Pancreas (tissue), 10 donors: ENCODE measurements around the gene PEAR1. TPM values are rescaled to one million over a fixed set of nuclear protein-coding genes. Genes with fewer than 3 reads are reported as not detected.

Experiments
- ATAC-seq, 4 donors: fragments of 200-7000 bp; cut with Tn5 transposase; one replicate each; pipeline versions ENCODE4 v1.8.0 to v1.9.1; 2020; ENCODE audit warnings: mild to moderate bottlenecking in 4 of 4, moderate library complexity in 4 of 4
- DNase-seq, 6 donors: peaks; one replicate each; pipeline ENCODE4 v3.0.0-alpha.2; 2020
- FAIRE-seq: peaks from 2 replicates; lab custom pipeline; 2012; peaks lifted over from hg19 to GRCh38; lab: Jason Lieb, UNC
- H3K27ac ChIP-seq, 4 donors: fragments of 200-600 bp; sonication (generic); 1 replicate in 3 of 4; 2 replicates in 1 of 4; pipeline versions ENCODE4 v1.5.0 to v1.8.0; 2020
- H3K27me3 ChIP-seq, 4 donors: fragments of 200-600 bp; one replicate each; pipeline ENCODE4 v1.8.0; 2021
- H3K36me3 ChIP-seq, 3 donors: fragments of 200-600 bp; sonication (generic) in 1 of 3; one replicate each; pipeline versions ENCODE4 v1.5.0 to v1.8.0; 2020 to 2021
- H3K4me1 ChIP-seq, 3 donors: fragments of 200-600 bp; one replicate each; pipeline ENCODE4 v1.8.0; 2021
- H3K4me3 ChIP-seq, 4 donors: fragments of 200-600 bp; sonication (generic) in 2 of 4; one replicate each; pipeline versions ENCODE4 v1.5.0 to v1.8.0; 2020 to 2021
- H3K9me3 ChIP-seq, 4 donors: fragments of 200-600 bp; one replicate each; pipeline ENCODE4 v1.8.0; 2021
- CTCF ChIP-seq, 4 donors: fragments of 200-600 bp; sonication (generic) in 3 of 4; IDR thresholded peaks; one replicate each; pipeline versions ENCODE4 v1.5.0 to v1.8.0; 2021; ENCODE audit warnings: antibody characterized with exemption in 4 of 4
- WGBS, 2 donors: extraction: QIAGEN DNeasy Blood & Tissue Kit; methylation state at CpG; one replicate each; pipeline ENCODE4 v1.1.7; 2013; 5-methylcytosine and 5-hydroxymethylcytosine counted together
- intact Hi-C, 3 donors: fragments of 100-400 bp; cut with DNase I; formaldehyde crosslinking; loops; one replicate each; pipeline versions ENCODE4 v1.11.1 to v1.14.2; 2022
- polyA plus RNA-seq, 2 donors: library from polyadenylated mRNA; stranded (reverse); fragments of 200-250 nt; gene quantifications; one replicate each; pipeline ENCODE4 v1.2.3, GENCODE V29; 2013
- total RNA-seq, 6 donors: library from RNA; stranded (reverse); fragmentation: NEBNext Ultra II Directional in 4 of 6; extraction: Animal tissue kit (Norgen Biotek cat#: 25700) in 4 of 6; gene quantifications; one replicate each; pipeline versions ENCODE4 v1.2.1 to v1.2.4, GENCODE V29; 2021 to 2023
- donor health status: healthy with polysubstance abuse.
- donor health status: DM: no; HTN: no; CAD: no; lungs with moderate emphysema.
- donor health status: DM: no; HTN: no; CAD: no.
- donor health status: control.
- donor health status: control.
- donor health status: Bipolar disorder and iron deficiency.
- donor health status: DM: yes; HTN: yes; CAD: no.
- donor health status: DM: no; HTN: no; CAD: no.
- donor health status: DM: no; HTN: no; CAD: no.
- donor health status: DM: yes; HTN: yes; CAD: no.

Gene PEAR1
- total and polyA plus RNA-seq, 8 donors, result 1.7 to 7.1 (median 3.4) TPM

- no peak for TF ChIP-seq CTCF (IDR thresholded peaks at IDR 0.05)
- Histone ChIP-seq H3K4me3 (no peak overlapping the region), H3K36me3 (no peaks in the 10 kb centered on the region), H3K27me3 (no peaks in the 10 kb centered on the region), H3K27ac (no peak overlapping the region), H3K4me1 (peaks cover 0 to 9% (median 8%) of the 10 kb centered on the region in 3 donors), H3K9me3 (no peaks in the 10 kb centered on the region)
- ATAC-seq (no peak), DNase-seq (peak in 1 of 6 donors; percentile 51), FAIRE-seq (no peak)
- intact Hi-C loops, result no loop called here
- 57 to 62% methylated on average over 23 of the region's 23 CpGs for WGBS, 2 donors
These were observed 44.4 kb upstream of the PEAR1 start for GRCh38 chr1:156849151-156849496.

GRCh38 chr1:156851779-156852417 is 41.6 kb upstream of the PEAR1 start:
- intact Hi-C loops, result no loop called here
- peak; percentile 90 to 93 (median 91) for ATAC-seq

GRCh38 chr1:156852418-156852874 is 41.1 kb upstream of the PEAR1 start:
- peak overlapping the region; percentile 35 to 83 (median 79) for H3K27ac ChIP-seq
- WGBS, 2 donors, result 11 to 21% methylated on average over 9 of the region's 9 CpGs
- intact Hi-C loops, result no loop called here
- FAIRE-seq, result no peak
- no peak for TF ChIP-seq CTCF (IDR thresholded peaks at IDR 0.05)
- H3K9me3 ChIP-seq, result no peaks in the 10 kb centered on the region
- no peaks in the 10 kb centered on the region for H3K27me3 ChIP-seq
- peak; percentile 88 to 94 (median 94) for ATAC-seq
- H3K4me3 ChIP-seq, result no peak overlapping the region
- peak; percentile 95 to 99 (median 98) for DNase-seq
- H3K36me3 ChIP-seq, result no peaks in the 10 kb centered on the region
- H3K4me1 ChIP-seq, result peaks cover 0 to 9% (median 8%) of the 10 kb centered on the region in 3 donors

More at GRCh38 chr1:156851779-156852417, 41.6 kb upstream of the PEAR1 start:
- peaks cover 0 to 9% (median 8%) of the 10 kb centered on the region in 3 donors for H3K4me1 ChIP-seq
- peak overlapping the region; percentile 35 to 83 (median 79) for H3K27ac ChIP-seq
- no peaks in the 10 kb centered on the region for H3K27me3 ChIP-seq
- H3K9me3 ChIP-seq, result no peaks in the 10 kb centered on the region
- WGBS, 2 donors, result 29 to 38% methylated on average over 17 of the region's 17 CpGs
- no peaks in the 10 kb centered on the region for H3K36me3 ChIP-seq
- no peak for FAIRE-seq
- H3K4me3 ChIP-seq, result no peak overlapping the region
- DNase-seq, result peak; percentile 82 to 97 (median 90)
- TF ChIP-seq CTCF (IDR thresholded peaks at IDR 0.05), result no peak

- Histone ChIP-seq H3K27me3 (no peaks in the 10 kb centered on the region), H3K36me3 (no peaks in the 10 kb centered on the region), H3K4me1 (peaks cover 1 to 10% (median 8%) of the 10 kb centered on the region in 3 donors), H3K9me3 (no peaks in the 10 kb centered on the region), H3K4me3 (no peak overlapping the region), H3K27ac (no peak overlapping the region)
- TF ChIP-seq CTCF (IDR thresholded peaks at IDR 0.05), result no peak
- intact Hi-C loops, result no loop called here
- FAIRE-seq (no peak), ATAC-seq (no peak), DNase-seq (no peak)
- 95 to 98% methylated on average over 19 of the region's 19 CpGs for WGBS, 2 donors
These were observed 39.8 kb upstream of the PEAR1 start for GRCh38 chr1:156853761-156854160.

GRCh38 chr1:156854634-156855033 is 38.9 kb upstream of the PEAR1 start:
- Histone ChIP-seq H3K9me3 (no peaks in the 10 kb centered on the region), H3K4me3 (no peak overlapping the region), H3K36me3 (no peaks in the 10 kb centered on the region), H3K4me1 (peaks cover 8 to 17% (median 9%) of the 10 kb centered on the region in 3 donors), H3K27ac (no peak overlapping the region), H3K27me3 (no peaks in the 10 kb centered on the region)
- ATAC-seq (no peak), DNase-seq (no peak), FAIRE-seq (no peak)
- TF ChIP-seq CTCF (IDR thresholded peaks at IDR 0.05), result no peak
- intact Hi-C loops, result no loop called here
- 72 to 80% methylated on average over 3 of the region's 3 CpGs for WGBS, 2 donors
